H9 (cell line): ENCODE measurements around the gene IGF2BP3. TPM values are rescaled to one million over a fixed set of nuclear protein-coding genes. Genes with fewer than 3 reads are reported as not detected.

Source experiments
- DNase-seq: peaks from one replicate; pipeline ENCODE4 v3.0.0-alpha.2; 2017
- H2AFZ ChIP-seq: one replicate; pipeline ENCODE4 v1.6.1; 2013; ENCODE audit warnings: mild to moderate bottlenecking, low read length, control low read depth, moderate library complexity
- H2AK5ac ChIP-seq: 2 replicates; pipeline ENCODE4 v1.6.1; 2013; ENCODE audit warnings: low read length, control low read depth, mixed read lengths; ENCODE audit not compliant: insufficient read length
- H2BK120ac ChIP-seq: one replicate; pipeline ENCODE4 v1.6.1; 2013; ENCODE audit warnings: low read depth, mild to moderate bottlenecking, low read length, control low read depth, inconsistent platforms; ENCODE audit not compliant: poor library complexity, severe bottlenecking
- H2BK12ac ChIP-seq: 2 replicates; pipeline ENCODE4 v1.6.1; 2013; ENCODE audit warnings: low read length, control low read depth, mixed read lengths, low read depth; ENCODE audit not compliant: insufficient read length
- H2BK15ac ChIP-seq: 2 replicates; pipeline ENCODE4 v1.6.1; 2013; ENCODE audit warnings: low read depth, low read length, control low read depth
- H2BK20ac ChIP-seq: one replicate; pipeline ENCODE4 v1.6.1; 2013; ENCODE audit warnings: low read depth, mild to moderate bottlenecking, low read length, control low read depth, inconsistent platforms; ENCODE audit not compliant: poor library complexity, severe bottlenecking
- H2BK5ac ChIP-seq: 2 replicates; pipeline ENCODE4 v1.6.1; 2013; ENCODE audit warnings: low read length, control low read depth, mixed read lengths; ENCODE audit not compliant: insufficient read length
- H3K14ac ChIP-seq: 2 replicates; pipeline ENCODE4 v1.6.1; 2013; ENCODE audit warnings: low read length, control low read depth; ENCODE audit not compliant: insufficient read depth
- H3K18ac ChIP-seq: 2 replicates; pipeline ENCODE4 v1.6.1; 2013; ENCODE audit warnings: low read depth, mild to moderate bottlenecking, mixed read lengths, low read length, control low read depth; ENCODE audit not compliant: insufficient read length
- H3K23ac ChIP-seq: 2 replicates; pipeline ENCODE4 v1.6.1; 2013; ENCODE audit warnings: low read length, control low read depth, mixed read lengths, low read depth; ENCODE audit not compliant: insufficient read length
- H3K23me2 ChIP-seq: 2 replicates; pipeline ENCODE4 v1.6.1; 2013; ENCODE audit warnings: low read depth, mild to moderate bottlenecking, mixed read lengths, low read length, control low read depth; ENCODE audit not compliant: insufficient read length, poor library complexity, severe bottlenecking
- H3K27ac ChIP-seq: 2 replicates; pipeline ENCODE4 v1.5.1; 2013; ENCODE audit warnings: low read length, control low read depth, mixed read lengths, low read depth; ENCODE audit not compliant: insufficient read length
- H3K27me3 ChIP-seq: 2 replicates; pipeline ENCODE4 v1.6.1; 2013; ENCODE audit warnings: low read length, control low read depth, inconsistent platforms; ENCODE audit not compliant: insufficient read depth
- H3K4ac ChIP-seq: 2 replicates; pipeline ENCODE4 v1.6.1; 2013; ENCODE audit warnings: low read depth, mild to moderate bottlenecking, control low read depth, inconsistent platforms, low read length, moderate library complexity
- H3K4me1 ChIP-seq: 2 replicates; pipeline ENCODE4 v1.6.1; 2013; ENCODE audit warnings: low read length, control low read depth, inconsistent platforms; ENCODE audit not compliant: insufficient read depth
- H3K4me2 ChIP-seq: 2 replicates; pipeline ENCODE4 v1.6.1; 2013; ENCODE audit warnings: low read length, control low read depth, mixed read lengths; ENCODE audit not compliant: insufficient read length, insufficient read depth
- H3K56ac ChIP-seq: 2 replicates; pipeline ENCODE4 v1.6.1; 2013; ENCODE audit warnings: low read depth, mild to moderate bottlenecking, mixed read lengths, low read length, control low read depth; ENCODE audit not compliant: insufficient read length
- H3K79me1 ChIP-seq: 2 replicates; pipeline ENCODE4 v1.6.1; 2013; ENCODE audit warnings: low read depth, mild to moderate bottlenecking, moderate library complexity, low read length, control low read depth, inconsistent platforms; ENCODE audit not compliant: insufficient read depth, poor library complexity, severe bottlenecking
- H3K79me2 ChIP-seq: 2 replicates; pipeline ENCODE4 v1.6.1; 2013; ENCODE audit warnings: low read length, control low read depth, inconsistent platforms; ENCODE audit not compliant: insufficient read depth
- H3K9ac ChIP-seq: 2 replicates; pipeline ENCODE4 v1.6.1; 2013; ENCODE audit warnings: low read length, control low read depth, mixed read lengths; ENCODE audit not compliant: insufficient read length; ENCODE audit errors: extremely low read depth
- H3K9me3 ChIP-seq: one replicate; pipeline ENCODE4 v1.6.1; 2013; ENCODE audit warnings: low read depth, low read length, inconsistent platforms; ENCODE audit not compliant: control insufficient read depth
- H3T11ph ChIP-seq: one replicate; pipeline ENCODE4 v1.6.1; 2013; ENCODE audit warnings: mild to moderate bottlenecking, low read length, control low read depth, inconsistent platforms
- H4K20me1 ChIP-seq: one replicate; pipeline ENCODE4 v1.6.1; 2013; ENCODE audit not compliant: control insufficient read depth, insufficient read length, insufficient read depth
- H4K5ac ChIP-seq: 2 replicates; pipeline ENCODE4 v1.6.1; 2013; ENCODE audit warnings: low read depth, mild to moderate bottlenecking, mixed read lengths, low read length, control low read depth; ENCODE audit not compliant: insufficient read length
- H4K8ac ChIP-seq: replicated peaks from 2 replicates; pipeline ENCODE4 v1.6.1; 2013; ENCODE audit warnings: low read length, control low read depth, mixed read lengths, low read depth; ENCODE audit not compliant: insufficient read length
- H4K91ac ChIP-seq: 2 replicates; pipeline ENCODE4 v1.6.1; 2013; ENCODE audit warnings: low read depth, mild to moderate bottlenecking, moderate library complexity, mixed read lengths, low read length, control low read depth; ENCODE audit not compliant: insufficient read length
- H3K27ac Mint-ChIP-seq, 3 experiments: 2 replicates in 2 of 3; 3 replicates in 1 of 3; pipeline ENCODE4 v1.8.0; 2020 to 2021; ENCODE audit warnings: mixed read lengths in 3 of 3, mild to moderate bottlenecking in 1 of 3, moderate library complexity in 1 of 3
- H3K27me3 Mint-ChIP-seq: 2 replicates; pipeline ENCODE4 v1.8.0; 2021; ENCODE audit warnings: low read depth, mild to moderate bottlenecking, moderate library complexity, mixed read lengths
- H3K36me3 Mint-ChIP-seq, 3 experiments: 2 replicates in 2 of 3; 3 replicates in 1 of 3; pipeline ENCODE4 v1.8.0; 2020 to 2021; ENCODE audit warnings: low read depth in 3 of 3, mixed read lengths in 3 of 3; ENCODE audit not compliant: insufficient read depth in 1 of 3
- H3K4me1 Mint-ChIP-seq, 2 experiments: 2 replicates each; pipeline ENCODE4 v1.8.0; 2020; ENCODE audit warnings: mixed read lengths in 2 of 2
- H3K4me3 Mint-ChIP-seq, 2 experiments: 2 replicates in 1 of 2; 3 replicates in 1 of 2; pipeline ENCODE4 v1.8.0; 2020 to 2021; ENCODE audit warnings: mild to moderate bottlenecking in 2 of 2, mixed read lengths in 2 of 2, moderate library complexity in 1 of 2
- H3K9me3 Mint-ChIP-seq, 2 experiments: 2 replicates in 1 of 2; 3 replicates in 1 of 2; pipeline ENCODE4 v1.8.0; 2020; ENCODE audit warnings: mild to moderate bottlenecking in 2 of 2, mixed read lengths in 2 of 2, moderate library complexity in 1 of 2
- WGBS: extraction: QIAGEN DNeasy Blood & Tissue Kit; methylation state at CpG from one replicate; pipeline ENCODE4 v1.1.7; 2013; ENCODE audit warnings: missing lambda C conversion rate, low lambda C conversion rate, mixed read lengths; ENCODE audit not compliant: insufficient read length; ENCODE audit errors: extremely low coverage; 5-methylcytosine and 5-hydroxymethylcytosine counted together
- total RNA-seq: library from RNA; stranded (reverse); gene quantifications from 2 replicates; pipeline ENCODE4 v1.2.1, GENCODE V29; 2021
- TF ChIP-seq, protein P1 (sequence below): fragments of 200-600 bp; sonication (generic); conservative IDR thresholded peaks from 3 replicates; pipeline ENCODE4 v1.8.0; 2021; ENCODE audit warnings: antibody characterized with exemption, mild to moderate bottlenecking

The IGF2BP3 gene
- total RNA-seq, 1 experiment from 2014 or later, result 197 TPM

DNA sequence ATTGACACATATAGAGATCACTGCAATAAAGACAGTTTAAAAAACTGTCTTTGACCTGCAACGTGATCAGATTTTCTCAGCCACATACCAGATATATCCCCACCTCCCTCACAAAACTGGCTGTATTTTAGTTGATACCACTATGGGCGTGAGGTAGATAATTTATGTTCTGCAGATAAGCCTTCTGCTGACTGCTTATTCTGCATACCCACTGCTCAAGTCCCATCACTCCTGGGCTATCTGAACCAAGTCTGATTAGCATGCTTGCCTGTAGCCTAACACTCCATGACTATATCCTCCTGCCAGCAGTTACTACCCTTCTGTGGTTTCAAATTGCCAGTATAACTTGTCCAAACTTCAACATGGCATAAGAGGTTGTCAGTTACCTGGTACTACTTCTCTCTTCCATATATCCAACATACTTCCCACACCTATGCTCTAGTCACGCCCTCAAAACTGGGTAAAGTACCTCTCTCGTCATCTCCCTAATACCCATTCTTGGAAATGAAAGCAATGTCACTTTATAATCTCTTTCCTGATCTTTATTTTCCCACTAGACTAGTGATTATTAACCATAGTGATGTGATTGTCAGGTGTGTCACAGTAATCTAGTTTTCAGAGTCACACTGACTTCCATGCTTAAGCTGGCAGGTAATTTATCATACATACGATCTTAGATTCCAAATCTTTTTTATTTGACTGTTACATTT lies 100.4 kb downstream of the IGF2BP3 start:
- Histone ChIP-seq H3K23me2 (no peaks in the 10 kb centered on the region), H3K23ac (no peak overlapping the region), H4K8ac (no peak overlapping the region), H3K4me2 (no peak overlapping the region), H2BK20ac (no peak overlapping the region), H2BK12ac (no peak overlapping the region), H3K27ac (no peak overlapping the region), H3K14ac (no peak overlapping the region), H3K9ac (no peak overlapping the region), H3K4me1 (0 out of 2 replicates have a peak, but pooled peaks cover 2% of the 10 kb centered on the region), H2AK5ac (no peak overlapping the region), H2BK5ac (no peak overlapping the region), H3K18ac (no peak overlapping the region), H2BK15ac (no peak overlapping the region), H3K9me3 (no peaks in the 10 kb centered on the region), H2AFZ (no peak overlapping the region), H3K56ac (no peak overlapping the region), H4K5ac (no peak overlapping the region), H3K27me3 (no peaks in the 10 kb centered on the region), H2BK120ac (no peak overlapping the region), H3T11ph (no peak overlapping the region), H4K91ac (no peak overlapping the region), H3K79me1 (peaks cover 14% of the 10 kb centered on the region), H3K79me2 (peaks cover 13% of the 10 kb centered on the region; the same call in 1 of the 2 replicates), H4K20me1 (no peaks in the 10 kb centered on the region), H3K4ac (no peak overlapping the region)
- Mint-ChIP-seq H3K4me3 (no peak overlapping the region), H3K4me1 (peaks cover 22 to 40% of the 10 kb centered on the region in 2 experiments), H3K27me3 (no peaks in the 10 kb centered on the region), H3K36me3 (peaks cover 20 to 50% (median 48%) of the 10 kb centered on the region in 3 experiments), H3K9me3 (no peaks in the 10 kb centered on the region), H3K27ac (peak overlapping the region in 1 of 3 experiments; percentile 33; a peak in 2 of 7 replicates)
- no peak for DNase-seq
- no CpG with 5 or more reads among the region's 5 CpGs for WGBS
- TF ChIP-seq, protein P1, sequence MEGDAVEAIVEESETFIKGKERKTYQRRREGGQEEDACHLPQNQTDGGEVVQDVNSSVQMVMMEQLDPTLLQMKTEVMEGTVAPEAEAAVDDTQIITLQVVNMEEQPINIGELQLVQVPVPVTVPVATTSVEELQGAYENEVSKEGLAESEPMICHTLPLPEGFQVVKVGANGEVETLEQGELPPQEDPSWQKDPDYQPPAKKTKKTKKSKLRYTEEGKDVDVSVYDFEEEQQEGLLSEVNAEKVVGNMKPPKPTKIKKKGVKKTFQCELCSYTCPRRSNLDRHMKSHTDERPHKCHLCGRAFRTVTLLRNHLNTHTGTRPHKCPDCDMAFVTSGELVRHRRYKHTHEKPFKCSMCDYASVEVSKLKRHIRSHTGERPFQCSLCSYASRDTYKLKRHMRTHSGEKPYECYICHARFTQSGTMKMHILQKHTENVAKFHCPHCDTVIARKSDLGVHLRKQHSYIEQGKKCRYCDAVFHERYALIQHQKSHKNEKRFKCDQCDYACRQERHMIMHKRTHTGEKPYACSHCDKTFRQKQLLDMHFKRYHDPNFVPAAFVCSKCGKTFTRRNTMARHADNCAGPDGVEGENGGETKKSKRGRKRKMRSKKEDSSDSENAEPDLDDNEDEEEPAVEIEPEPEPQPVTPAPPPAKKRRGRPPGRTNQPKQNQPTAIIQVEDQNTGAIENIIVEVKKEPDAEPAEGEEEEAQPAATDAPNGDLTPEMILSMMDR, result no peak
